HEK293 (cell line): ENCODE measurements around the gene C1RL.

Experiments
- CTCF ChIA-PET: fragments of 350-600 bp; formaldehyde crosslinking; extraction: SDS; loops from one replicate; lab custom pipeline; 2021; ENCODE audit warnings: antibody characterized with exemption; lab: Yijun Ruan, JAX
- POLR2A ChIA-PET: fragments of 300-600 bp; formaldehyde crosslinking; extraction: SDS; loops from one replicate; lab custom pipeline; 2020; ENCODE audit warnings: antibody characterized with exemption, inconsistent platforms; lab: Yijun Ruan, JAX
- H3K27ac ChIP-seq: fragments of 200-500 bp; sonication (Bioruptor generic); 2 replicates; pipeline ENCODE4 v1.5.1; 2014; ENCODE audit warnings: low read depth, low read length, control low read depth, inconsistent platforms; ENCODE audit errors: extremely low read depth
- H3K36me3 ChIP-seq, 2 experiments: fragments of 200-500 bp in 1 of 2; sonication (Bioruptor generic) in 1 of 2; 1 replicate in 1 of 2; 2 replicates in 1 of 2; pipeline ENCODE4 v1.5.1; 2014 to 2017; ENCODE audit warnings: inconsistent platforms in 2 of 2, low read length in 2 of 2; ENCODE audit not compliant: control insufficient read depth in 2 of 2, insufficient read depth in 1 of 2
- H3K4me1 ChIP-seq: fragments of 200-500 bp; sonication (Bioruptor generic); 2 replicates; pipeline ENCODE4 v1.5.1; 2014; ENCODE audit warnings: mild to moderate bottlenecking, low read length, inconsistent platforms; ENCODE audit not compliant: control insufficient read depth, insufficient read depth
- H3K4me3 ChIP-seq: 2 replicates; pipeline ENCODE4 v1.5.1; 2011; ENCODE audit warnings: low read depth, mild to moderate bottlenecking, control low read depth, low read length, moderate library complexity
- H3K9me3 ChIP-seq: fragments of 200-500 bp; sonication (Bioruptor generic); 2 replicates; pipeline ENCODE4 v1.5.1; 2014; ENCODE audit warnings: low read depth, low read length, inconsistent platforms; ENCODE audit not compliant: control insufficient read depth, insufficient read depth
- BCL11A ChIP-seq: fragments of 450-650 bp; formaldehyde crosslinking; IDR thresholded peaks from 2 replicates; pipeline ENCODE4 v1.5.1; 2016; ENCODE audit warnings: low read depth, missing biosample characterization, missing genetic modification characterization
- GLI4 ChIP-seq: fragments of 450-650 bp; formaldehyde crosslinking; IDR thresholded peaks from 2 replicates; pipeline ENCODE4 v1.5.1; 2016; ENCODE audit warnings: missing biosample characterization, missing genetic modification characterization
- HOXD13 ChIP-seq: sonication (generic); formaldehyde crosslinking; IDR thresholded peaks from 2 replicates; pipeline ENCODE4 v1.8.0; 2022; ENCODE audit warnings: missing genetic modification reagents, borderline replicate concordance
- PATZ1 ChIP-seq: fragments of 450-650 bp; formaldehyde crosslinking; IDR thresholded peaks from 2 replicates; pipeline ENCODE4 v1.5.1; 2016; ENCODE audit warnings: missing biosample characterization, missing genetic modification characterization
- PBX3 ChIP-seq: sonication (generic); formaldehyde crosslinking; IDR thresholded peaks from 2 replicates; pipeline ENCODE4 v1.8.1; 2022; ENCODE audit warnings: mild to moderate bottlenecking, moderate library complexity, missing genetic modification reagents
- PRDM1 ChIP-seq: fragments of 450-650 bp; formaldehyde crosslinking; IDR thresholded peaks from 2 replicates; pipeline ENCODE4; 2016; ENCODE audit warnings: missing biosample characterization, missing genetic modification characterization
- SALL2 ChIP-seq: fragments of 450-650 bp; formaldehyde crosslinking; IDR thresholded peaks from 2 replicates; pipeline ENCODE4 v1.5.0; 2017; ENCODE audit warnings: missing biosample characterization, mild to moderate bottlenecking, missing genetic modification characterization, borderline replicate concordance
- TSHZ1 ChIP-seq: fragments of 450-650 bp; formaldehyde crosslinking; IDR thresholded peaks from 2 replicates; pipeline ENCODE4 v1.5.1; 2016; ENCODE audit warnings: missing biosample characterization, missing genetic modification characterization, borderline replicate concordance
- ZEB2 ChIP-seq: fragments of 450-650 bp; formaldehyde crosslinking; IDR thresholded peaks from 2 replicates; pipeline ENCODE4 v1.5.1; 2016; ENCODE audit warnings: missing biosample characterization, missing genetic modification characterization
- ZFP41 ChIP-seq: fragments of 450-650 bp; formaldehyde crosslinking; IDR thresholded peaks from 2 replicates; pipeline ENCODE4 v1.5.1; 2016; ENCODE audit warnings: missing biosample characterization, missing genetic modification characterization, borderline replicate concordance
- ZNF114 ChIP-seq: fragments of 450-650 bp; formaldehyde crosslinking; IDR thresholded peaks from 2 replicates; pipeline ENCODE4 v1.5.0; 2017; ENCODE audit warnings: missing biosample characterization, missing genetic modification characterization
- ZNF18 ChIP-seq: fragments of 450-650 bp; formaldehyde crosslinking; IDR thresholded peaks from 2 replicates; pipeline ENCODE4 v1.5.1; 2016; ENCODE audit warnings: missing biosample characterization, missing genetic modification characterization
- ZNF221 ChIP-seq: fragments of 450-650 bp; formaldehyde crosslinking; IDR thresholded peaks from 2 replicates; pipeline ENCODE4 v1.5.1; 2017; ENCODE audit warnings: missing biosample characterization, missing genetic modification characterization, borderline replicate concordance
- ZNF23 ChIP-seq: fragments of 450-650 bp; formaldehyde crosslinking; IDR thresholded peaks from 2 replicates; pipeline ENCODE4 v1.5.1; 2016; ENCODE audit warnings: missing biosample characterization, missing genetic modification characterization, borderline replicate concordance
- ZNF473 ChIP-seq: fragments of 450-650 bp; formaldehyde crosslinking; IDR thresholded peaks from 2 replicates; pipeline ENCODE4 v1.5.1; 2017; ENCODE audit warnings: missing biosample characterization, missing genetic modification characterization
- ZNF48 ChIP-seq: fragments of 450-650 bp; formaldehyde crosslinking; IDR thresholded peaks from 2 replicates; pipeline ENCODE4 v1.5.1; 2016; ENCODE audit warnings: missing biosample characterization, missing genetic modification characterization
- ZNF555 ChIP-seq: fragments of 450-650 bp; formaldehyde crosslinking; conservative IDR thresholded peaks from 2 replicates; pipeline ENCODE4 v1.5.1; 2017; ENCODE audit warnings: missing biosample characterization, mild to moderate bottlenecking, missing genetic modification characterization, inconsistent platforms
- ZNF621 ChIP-seq: fragments of 450-650 bp; formaldehyde crosslinking; IDR thresholded peaks from 2 replicates; pipeline ENCODE4 v1.5.1; 2017; ENCODE audit warnings: missing biosample characterization, missing genetic modification characterization
- ZNF776 ChIP-seq: fragments of 450-650 bp; formaldehyde crosslinking; IDR thresholded peaks from 2 replicates; pipeline ENCODE4 v1.5.0; 2017; ENCODE audit warnings: missing biosample characterization, missing genetic modification characterization, borderline replicate concordance
- ZNF830 ChIP-seq: fragments of 450-650 bp; IDR thresholded peaks from 2 replicates; pipeline ENCODE4 v1.5.0; 2018; ENCODE audit warnings: missing biosample characterization, missing genetic modification characterization, low read depth, mild to moderate bottlenecking, moderate library complexity
- ZSCAN30 ChIP-seq: fragments of 450-650 bp; IDR thresholded peaks from 2 replicates; pipeline ENCODE4 v1.5.1; 2018; ENCODE audit warnings: missing biosample characterization, mild to moderate bottlenecking, missing genetic modification characterization, moderate library complexity
- ZSCAN5A ChIP-seq: fragments of 450-650 bp; formaldehyde crosslinking; IDR thresholded peaks from 2 replicates; pipeline ENCODE4 v1.5.1; 2016; ENCODE audit warnings: missing biosample characterization, missing genetic modification characterization

Gene C1RL

GRCh38 chr12:7073946-7074345, 35.1 kb downstream of the C1RL start:
- H3K27ac ChIP-seq: no peak overlapping the region
- H3K4me1 ChIP-seq: no peaks in the 10 kb centered on the region
- no peak overlapping the region for H3K4me3 ChIP-seq
- no peak for TF ChIP-seq ZNF18 (tag by site-specific recombination)
- POLR2A ChIA-PET: no interaction called here
- no peaks in the 10 kb centered on the region for H3K9me3 ChIP-seq
- CTCF ChIA-PET: interaction anchor here (1.0 kb wide), 1 partner anchor 17 kb away, joined by 3 read pairs; no protein-coding TSS in a partner anchor
- H3K36me3 ChIP-seq: no peaks in the 10 kb centered on the region

- Histone ChIP-seq H3K27ac (no peak overlapping the region), H3K4me3 (no peak overlapping the region), H3K9me3 (no peaks in the 10 kb centered on the region), H3K4me1 (no peaks in the 10 kb centered on the region), H3K36me3 (no peaks in the 10 kb centered on the region)
- ChIA-PET CTCF (no interaction called here), POLR2A (no interaction called here)
- no peak for TF ChIP-seq TSHZ1
- TF ChIP-seq ZSCAN30: no peak
- TF ChIP-seq ZNF776 (tag by site-specific recombination): no peak
- TF ChIP-seq PATZ1 (tag by site-specific recombination): no peak
- no peak for TF ChIP-seq ZNF473
- TF ChIP-seq GLI4 (tag by site-specific recombination): no peak
These were observed 36.5 kb downstream of the C1RL start for GRCh38 chr12:7072554-7072953.

- POLR2A ChIA-PET: no interaction called here
- Histone ChIP-seq H3K27ac (no peak overlapping the region), H3K9me3 (no peaks in the 10 kb centered on the region), H3K4me1 (no peaks in the 10 kb centered on the region)
- TF ChIP-seq ZNF221 (tag by site-specific recombination) (no peak), PBX3 (CRISPR knock-in tag) (no peak), ZSCAN5A (tag by site-specific recombination) (no peak), BCL11A (tag by site-specific recombination) (no peak), ZEB2 (tag by site-specific recombination) (no peak), SALL2 (tag by site-specific recombination) (no peak), ZNF621 (tag by site-specific recombination) (no peak), ZNF555 (tag by site-specific recombination) (no peak), ZNF23 (tag by site-specific recombination) (no peak), ZFP41 (tag by site-specific recombination) (no peak), ZNF114 (tag by site-specific recombination) (no peak), PRDM1 (tag by site-specific recombination) (no peak), ZNF48 (no peak), HOXD13 (CRISPR knock-in tag) (no peak), ZNF830 (no peak)
- TF ChIP-seq, all 188 proteins: peak for 0
- no peak overlapping the region for H3K4me3 ChIP-seq
- CTCF ChIA-PET: no interaction called here
- no peaks in the 10 kb centered on the region for H3K36me3 ChIP-seq
These were observed 37.0 kb downstream of the C1RL start for GRCh38 chr12:7072035-7072434.
